Measurements from ENCODE around the gene ACTRT2. TPM values are rescaled to one million over a fixed set of nuclear protein-coding genes. Genes with fewer than 3 reads are reported as not detected.

The ACTRT2 gene
- total RNA-seq (2014; rRNA removed; shearing (Covaris generic)): not detected in 2 replicates
- not detected in 2 replicates for polyA plus RNA-seq (2016; fragmentation: Nextera tagmentation; extraction: Ambion mirVana)

- Histone ChIP-seq H3K4me2 (ENCODE audit: unreplicated experiment) (no peak within 1 kb of the TSS), H2AFZ (no peak within 1 kb of the TSS), H4K20me1 (ENCODE audit: insufficient read depth) (no peaks in the 10 kb centered on the region), H3K79me2 (ENCODE audit: insufficient read depth) (no peaks in the 10 kb centered on the region), H3K9ac (no peak within 1 kb of the TSS), H3K9me2 (ENCODE audit: insufficient read depth) (no peaks in the 10 kb centered on the region), H3F3A (ENCODE audit: insufficient read depth) (no peaks in the 10 kb centered on the region), H3K27ac (no peak within 1 kb of the TSS), H3K27me3 (replicated peaks; ENCODE audit: insufficient read depth) (no peaks in the 10 kb centered on the region), H3K4me3 (no peak within 1 kb of the TSS), H3K36me3 (ENCODE audit: low read depth) (no peaks in the 10 kb centered on the region), H3K4me1 (ENCODE audit: insufficient read depth) (no peaks in the 10 kb centered on the region), H3K9me3 (ENCODE audit: low read depth) (no peaks in the 10 kb centered on the region)
- WGBS, 2 experiments (ENCODE audit: low coverage in 1 of 2, low lambda C conversion rate in 2 of 2, missing lambda C conversion rate in 2 of 2): 13 to 16% methylated on average over 8 of the region's 8 CpGs
- in situ Hi-C loops (cut with MboI): loop anchor here (25.0 kb wide), 1 partner anchor 609 kb away; the partner anchor contains the start of gene PEX10
- TF ChIP-seq EZH2phosphoT487 (IDR thresholded peaks at IDR 0.05; ENCODE audit: insufficient read depth, low read depth): no peak
- no peak for TF ChIP-seq EZH2 (IDR thresholded peaks at IDR 0.05; ENCODE audit: insufficient read depth, poor library complexity, severe bottlenecking)
- no peak for DNase-seq
Observed at GRCh38 chr1:3021233-3021671, at the start of gene ACTRT2. TSS of gene ACTRT2 (plus strand) at chr1:3021467. CDS start at chr1:3021687, 220 bp downstream.

- in situ Hi-C loops (cut with MboI): no loop called here
- Histone ChIP-seq H4K20me1 (ENCODE audit: insufficient read depth) (no peaks in the 10 kb centered on the region), H3K4me3 (no peak overlapping the region), H3F3A (ENCODE audit: insufficient read depth) (no peaks in the 10 kb centered on the region), H3K4me1 (ENCODE audit: insufficient read depth) (no peaks in the 10 kb centered on the region), H3K9me3 (ENCODE audit: low read depth) (no peaks in the 10 kb centered on the region), H3K27me3 (replicated peaks; ENCODE audit: insufficient read depth) (no peaks in the 10 kb centered on the region), H3K27ac (no peak overlapping the region), H3K36me3 (ENCODE audit: low read depth) (no peaks in the 10 kb centered on the region), H3K4me2 (ENCODE audit: unreplicated experiment) (no peak overlapping the region), H2AFZ (no peak overlapping the region), H3K9ac (no peak overlapping the region), H3K79me2 (ENCODE audit: insufficient read depth) (no peaks in the 10 kb centered on the region), H3K9me2 (ENCODE audit: insufficient read depth) (no peaks in the 10 kb centered on the region)
- 53 to 54% methylated on average over 7 to 9 of the region's 9 CpGs for WGBS, 2 experiments (ENCODE audit: low coverage in 1 of 2, low lambda C conversion rate in 2 of 2, missing lambda C conversion rate in 2 of 2)
- no peak for TF ChIP-seq EZH2 (IDR thresholded peaks at IDR 0.05; ENCODE audit: insufficient read depth, poor library complexity, severe bottlenecking)
- no peak for TF ChIP-seq EZH2phosphoT487 (IDR thresholded peaks at IDR 0.05; ENCODE audit: insufficient read depth, low read depth)
- no peak for DNase-seq
Observed at GRCh38 chr1:2971609-2972008, 49.7 kb upstream of the ACTRT2 start.

- Histone ChIP-seq H3K4me3 (no peak overlapping the region), H3K9ac (no peak overlapping the region), H3K79me2 (ENCODE audit: insufficient read depth) (no peaks in the 10 kb centered on the region), H3K9me3 (ENCODE audit: low read depth) (no peaks in the 10 kb centered on the region), H4K20me1 (ENCODE audit: insufficient read depth) (no peaks in the 10 kb centered on the region), H3K4me1 (ENCODE audit: insufficient read depth) (no peaks in the 10 kb centered on the region), H3K36me3 (ENCODE audit: low read depth) (no peaks in the 10 kb centered on the region), H3F3A (ENCODE audit: insufficient read depth) (no peaks in the 10 kb centered on the region), H3K27ac (no peak overlapping the region), H3K9me2 (ENCODE audit: insufficient read depth) (no peaks in the 10 kb centered on the region), H3K4me2 (ENCODE audit: unreplicated experiment) (no peak overlapping the region), H2AFZ (no peak overlapping the region), H3K27me3 (replicated peaks; ENCODE audit: insufficient read depth) (no peaks in the 10 kb centered on the region)
- no peak for TF ChIP-seq EZH2phosphoT487 (IDR thresholded peaks at IDR 0.05; ENCODE audit: insufficient read depth, low read depth)
- 32 to 34% methylated on average over 20 to 26 of the region's 27 CpGs for WGBS, 2 experiments (ENCODE audit: low coverage in 1 of 2, low lambda C conversion rate in 2 of 2, missing lambda C conversion rate in 2 of 2)
- in situ Hi-C loops (cut with MboI): no loop called here
- no peak for DNase-seq
Observed at GRCh38 chr1:2972011-2972878, 49.0 kb upstream of the ACTRT2 start.

GRCh38 chr1:2972879-2973575, 48.2 kb upstream of the ACTRT2 start:
- in situ Hi-C loops (cut with MboI): no loop called here

More at GRCh38 chr1:2972879-2973575, 48.2 kb upstream of the ACTRT2 start:
- Histone ChIP-seq H3K27me3 (replicated peaks; ENCODE audit: insufficient read depth) (no peaks in the 10 kb centered on the region), H3K4me3 (no peak overlapping the region), H3K36me3 (ENCODE audit: low read depth) (no peaks in the 10 kb centered on the region), H3K4me2 (ENCODE audit: unreplicated experiment) (no peak overlapping the region), H3K9me3 (ENCODE audit: low read depth) (no peaks in the 10 kb centered on the region), H3K9ac (no peak overlapping the region), H3K27ac (no peak overlapping the region), H3F3A (ENCODE audit: insufficient read depth) (no peaks in the 10 kb centered on the region), H3K9me2 (ENCODE audit: insufficient read depth) (no peaks in the 10 kb centered on the region), H2AFZ (no peak overlapping the region), H3K4me1 (ENCODE audit: insufficient read depth) (no peaks in the 10 kb centered on the region), H3K79me2 (ENCODE audit: insufficient read depth) (no peaks in the 10 kb centered on the region), H4K20me1 (ENCODE audit: insufficient read depth) (no peaks in the 10 kb centered on the region)
- DNase-seq: no peak
- WGBS, 2 experiments (ENCODE audit: low coverage in 1 of 2, low lambda C conversion rate in 2 of 2, missing lambda C conversion rate in 2 of 2): 38% methylated on average over 13 to 14 of the region's 14 CpGs
- TF ChIP-seq EZH2 (IDR thresholded peaks at IDR 0.05; ENCODE audit: insufficient read depth, poor library complexity, severe bottlenecking): no peak
- no peak for TF ChIP-seq EZH2phosphoT487 (IDR thresholded peaks at IDR 0.05; ENCODE audit: insufficient read depth, low read depth)
